Epithelial cell of prostate (primary cell): Measurements from ENCODE around the gene AKIRIN1.
"Not testable (repeated sequence)": the region's sequence is repeated elsewhere in the genome, so short reads cannot be mapped to it uniquely, and the experiment has no call there.

ENCODE experiments used
- DNase-seq: peaks from one replicate; pipeline ENCODE4 v3.0.0-alpha.2; 2011; ENCODE audit warnings: low read depth, low spot score
- H3K27ac ChIP-seq: fragments of 450-650 bp; 2 replicates; pipeline ENCODE4 v1.5.1; 2017; ENCODE audit warnings: mild to moderate bottlenecking

Gene AKIRIN1

DNA sequence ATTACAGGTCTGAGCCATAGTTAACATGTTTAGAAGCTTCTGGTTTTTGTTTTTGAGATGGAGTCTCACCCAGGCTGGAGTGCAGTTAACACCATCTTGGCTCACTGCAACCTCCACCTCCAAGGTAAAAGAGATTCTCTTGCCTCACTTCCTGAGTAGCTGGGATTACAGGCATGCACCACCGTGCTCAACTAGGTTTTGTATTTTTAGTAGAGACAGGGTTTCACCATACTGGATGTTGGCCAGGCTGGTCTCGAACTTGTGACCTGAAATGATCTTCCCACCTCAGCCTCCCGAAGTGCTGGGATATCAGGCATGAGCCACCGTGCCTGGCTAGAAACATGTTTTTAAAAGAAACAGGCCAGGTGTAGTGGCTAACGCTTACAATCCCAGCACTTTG is 45.6 kb downstream of the AKIRIN1 start:
- H3K27ac ChIP-seq: no peak overlapping the region
- no peak for DNase-seq

DNA sequence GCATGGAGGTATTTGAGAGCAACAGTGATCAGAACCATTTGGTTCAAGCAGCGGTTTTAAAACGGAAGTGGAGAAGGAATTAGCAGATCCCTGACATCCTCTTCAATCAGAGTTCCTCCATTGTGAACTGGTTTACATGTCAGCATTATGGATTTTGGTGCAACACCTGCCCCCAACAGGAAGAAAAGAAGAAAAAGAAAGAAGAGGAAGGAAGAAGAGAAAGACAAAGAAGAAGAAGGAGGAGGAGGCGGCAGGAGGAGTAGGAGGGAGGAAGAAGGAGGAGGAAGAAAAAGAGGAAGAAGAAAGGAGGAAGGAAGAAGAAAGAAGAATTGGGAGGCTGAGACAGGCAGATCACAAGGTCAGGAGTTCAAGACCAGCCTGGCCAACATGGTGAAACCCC is 52.4 kb downstream of the AKIRIN1 start:
- no peak overlapping the region for H3K27ac ChIP-seq
- DNase-seq: no peak

DNA sequence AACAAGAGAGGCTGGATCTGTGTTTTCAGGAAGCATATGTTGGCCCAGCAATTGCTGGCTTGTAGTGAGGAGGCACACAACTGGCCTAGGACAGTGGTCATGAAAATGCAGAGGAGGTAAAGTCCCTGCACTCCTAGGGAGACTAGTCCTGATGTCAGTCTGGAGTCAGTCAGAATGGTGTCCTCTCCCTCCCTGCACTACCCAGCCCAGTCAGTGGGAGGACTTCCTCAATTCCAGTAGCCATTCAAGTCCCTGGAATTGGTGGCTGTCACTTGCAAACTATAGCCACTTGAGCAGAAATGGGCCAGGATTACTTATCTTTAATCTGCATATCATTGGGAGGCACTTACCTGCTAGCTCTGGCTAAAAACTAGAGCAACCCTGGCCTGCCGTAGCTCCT is 53.7 kb downstream of the AKIRIN1 start:
- no peak overlapping the region for H3K27ac ChIP-seq
- no peak for DNase-seq

DNA sequence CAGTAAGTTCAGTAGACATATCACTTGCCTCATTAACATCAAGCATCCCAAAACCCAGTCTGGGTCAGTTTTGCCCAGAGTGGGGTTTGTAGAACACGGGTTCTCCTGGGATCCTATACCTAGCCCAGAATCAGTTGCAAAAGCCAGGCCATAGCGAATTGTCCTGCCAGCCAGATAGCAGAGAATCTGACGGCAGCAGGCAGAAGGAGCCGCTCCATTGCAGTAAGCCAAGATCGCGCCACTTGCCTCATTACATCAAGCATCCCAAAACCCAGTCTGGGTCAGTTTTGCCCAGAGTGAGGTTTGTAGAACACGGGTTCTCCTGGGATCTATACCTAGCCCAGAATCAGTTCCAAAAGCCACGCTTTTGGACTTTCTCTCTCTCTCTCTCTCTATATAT is 54.2 kb downstream of the AKIRIN1 start:
- DNase-seq: no peak
- no peak overlapping the region for H3K27ac ChIP-seq

DNA sequence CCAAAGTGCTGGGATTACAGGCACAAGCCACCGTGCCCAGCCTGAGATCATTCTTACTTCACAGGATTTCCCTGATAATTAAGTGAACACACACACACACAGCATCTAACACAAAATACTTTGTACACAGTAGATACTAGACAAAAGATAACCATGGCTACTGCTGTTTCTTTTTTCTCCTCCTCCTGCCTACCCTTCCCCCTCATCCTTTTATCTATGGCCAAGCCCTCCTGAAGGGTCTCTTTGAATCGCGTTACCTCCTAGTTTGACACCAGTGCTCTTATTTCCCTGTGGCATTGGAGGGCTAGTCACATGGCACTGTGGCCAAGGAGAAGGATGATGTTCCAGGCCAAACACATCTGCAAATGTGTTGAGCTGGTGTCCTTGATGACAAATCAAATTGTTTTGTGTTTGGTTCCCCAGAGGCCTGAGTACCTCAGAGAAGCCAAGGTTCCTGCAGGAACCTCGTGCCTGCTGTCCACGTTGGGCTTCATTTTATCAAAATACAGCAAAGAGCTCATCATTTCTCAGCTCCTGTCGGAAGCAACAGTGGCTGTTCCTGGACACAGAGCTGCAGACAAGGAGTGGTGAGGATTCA is 55.6 kb downstream of the AKIRIN1 start:
- H3K27ac ChIP-seq: no peak overlapping the region
- no peak for DNase-seq

DNA sequence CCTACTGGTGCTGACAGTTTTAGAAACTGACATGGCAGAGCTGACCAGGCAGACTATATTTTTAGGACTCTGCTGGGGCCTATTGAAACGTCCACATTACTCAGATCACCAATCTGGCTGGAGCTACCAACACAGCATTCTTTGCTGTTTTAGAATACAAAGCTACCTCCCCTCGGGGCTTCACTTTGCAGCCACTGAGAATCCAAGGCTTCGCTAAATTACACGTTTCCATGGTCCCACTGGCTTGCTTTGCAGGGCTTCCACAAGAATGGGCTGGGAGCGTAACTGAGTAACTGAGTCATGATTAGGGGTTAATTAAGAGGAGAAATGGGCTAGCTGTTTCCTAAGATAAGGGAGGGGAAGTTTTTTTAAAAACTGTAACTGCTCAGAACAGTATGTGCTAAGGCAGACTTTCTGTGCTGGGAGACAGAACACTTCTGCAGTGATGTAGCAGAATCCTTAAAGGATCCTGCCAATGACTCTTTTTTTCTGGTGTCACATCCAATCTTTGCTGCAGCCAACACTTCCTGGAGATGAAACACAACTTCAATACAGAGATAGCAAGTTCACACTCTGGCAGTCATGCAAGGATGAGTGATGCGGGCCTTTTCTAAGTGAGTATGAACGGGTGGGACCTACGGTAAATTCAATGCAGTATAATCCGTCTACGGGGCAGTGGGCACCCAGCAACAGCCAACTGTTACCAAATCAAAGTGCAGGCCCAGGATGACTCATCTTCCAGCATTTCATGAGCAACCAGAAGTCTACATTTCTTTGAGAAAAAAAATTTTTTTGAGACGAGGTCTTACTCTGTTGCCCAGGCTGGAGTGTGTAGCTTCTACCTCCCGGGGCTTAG is 56.5 kb downstream of the AKIRIN1 start:
- peak; percentile 2 for DNase-seq
- H3K27ac ChIP-seq: no peak overlapping the region

DNA sequence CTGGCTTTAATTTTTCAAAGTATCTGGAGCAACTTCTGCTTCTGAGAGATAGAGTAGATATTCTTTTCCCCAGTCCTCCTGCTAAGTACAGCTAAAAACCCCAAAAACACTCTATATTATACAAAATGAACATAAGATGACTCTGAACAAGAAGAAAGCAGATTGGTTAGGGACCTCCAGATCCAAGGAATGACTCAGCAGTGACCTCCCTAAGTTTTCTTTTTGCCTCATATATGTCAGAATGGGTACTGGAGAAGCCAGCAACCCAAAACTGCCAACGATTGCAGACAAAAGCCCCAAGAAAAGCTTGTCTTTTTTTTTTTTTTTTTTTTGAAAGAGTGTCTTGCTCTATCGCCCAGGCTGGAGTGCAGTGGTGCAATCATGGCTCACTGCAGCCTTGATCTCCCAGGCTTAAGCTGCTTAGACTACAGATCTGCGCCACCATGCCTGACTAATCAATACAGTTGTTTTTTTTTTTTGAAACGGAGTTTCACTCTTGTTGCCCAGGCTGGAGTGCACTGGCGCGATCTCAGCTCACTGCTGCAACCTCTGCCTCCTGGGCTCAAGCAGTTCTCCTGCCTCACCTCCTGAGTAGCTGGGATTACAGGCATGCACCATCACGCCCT is 57.8 kb downstream of the AKIRIN1 start:
- no peak for DNase-seq
- no peak overlapping the region for H3K27ac ChIP-seq

DNA sequence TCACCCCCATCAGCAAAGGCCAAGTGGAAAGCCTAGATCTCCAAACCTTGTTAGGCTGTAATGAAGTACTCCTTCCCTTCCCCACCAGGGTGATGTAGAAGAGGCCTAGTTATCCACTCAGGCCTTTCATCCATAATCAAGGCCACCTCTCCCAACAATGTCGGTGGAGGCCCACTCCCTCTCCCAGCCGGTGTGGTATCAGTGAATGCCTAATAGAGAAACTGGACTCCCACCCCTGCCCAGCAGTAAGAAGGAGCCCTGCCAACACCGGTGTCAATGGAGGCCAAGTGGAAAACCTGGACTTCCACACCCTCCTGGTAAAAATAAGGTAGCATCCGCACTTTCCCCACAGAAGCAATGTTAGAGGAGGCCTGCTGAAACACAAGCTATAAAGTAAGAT is 58.9 kb downstream of the AKIRIN1 start:
- H3K27ac ChIP-seq: no peak overlapping the region
- DNase-seq: no peak

DNA sequence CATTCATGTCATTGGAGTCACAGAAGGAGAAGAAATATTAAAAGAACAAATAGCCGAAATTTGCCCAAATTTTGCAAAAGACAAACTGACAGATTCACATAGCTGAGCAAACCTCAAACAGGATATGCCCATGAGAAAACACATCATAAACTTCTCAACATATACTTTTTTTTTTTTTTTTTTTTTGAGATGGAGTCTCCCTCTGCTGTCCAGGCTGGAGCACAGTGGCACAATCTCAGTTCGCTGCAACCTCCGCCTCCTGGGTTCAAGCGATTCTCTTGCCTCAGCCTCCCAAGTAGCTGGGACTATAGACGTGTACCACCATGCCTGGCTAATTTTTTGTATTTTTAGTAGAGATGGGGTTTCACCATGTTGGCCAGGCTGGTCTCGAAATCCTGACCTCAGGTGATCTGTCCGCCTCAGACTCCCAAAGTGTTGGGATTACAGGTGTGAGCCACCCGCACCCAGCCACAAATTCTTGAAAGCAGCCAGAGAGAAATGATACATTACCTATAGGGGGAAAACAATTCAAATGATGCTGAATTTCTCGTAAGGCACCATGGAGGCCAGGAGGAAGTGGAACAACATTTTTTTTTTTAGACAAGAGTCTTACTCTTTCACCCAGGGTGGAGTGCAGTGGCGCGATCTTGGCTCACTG is 60.2 kb downstream of the AKIRIN1 start:
- not testable (repeated sequence) for DNase-seq, H3K27ac ChIP-seq

DNA sequence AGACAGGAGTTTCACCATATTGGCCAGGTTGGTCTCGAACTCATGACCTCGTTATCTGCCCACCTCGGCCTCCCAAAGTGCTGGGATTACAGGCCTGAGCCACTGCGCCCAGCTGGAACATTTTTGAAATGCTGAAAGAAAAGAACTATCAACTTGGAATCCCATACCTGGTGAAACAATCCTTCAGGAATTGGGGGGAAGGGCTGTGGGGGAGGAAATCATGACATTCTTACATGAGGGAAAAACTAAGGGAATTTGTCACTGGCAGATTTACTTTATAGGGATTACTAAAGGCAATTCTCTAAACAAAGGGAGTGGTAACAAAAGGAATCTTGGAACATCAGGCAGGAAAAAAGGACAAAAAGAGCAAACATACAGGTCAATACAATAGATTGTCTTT is 60.9 kb downstream of the AKIRIN1 start:
- H3K27ac ChIP-seq: no peak overlapping the region
- no peak for DNase-seq

DNA sequence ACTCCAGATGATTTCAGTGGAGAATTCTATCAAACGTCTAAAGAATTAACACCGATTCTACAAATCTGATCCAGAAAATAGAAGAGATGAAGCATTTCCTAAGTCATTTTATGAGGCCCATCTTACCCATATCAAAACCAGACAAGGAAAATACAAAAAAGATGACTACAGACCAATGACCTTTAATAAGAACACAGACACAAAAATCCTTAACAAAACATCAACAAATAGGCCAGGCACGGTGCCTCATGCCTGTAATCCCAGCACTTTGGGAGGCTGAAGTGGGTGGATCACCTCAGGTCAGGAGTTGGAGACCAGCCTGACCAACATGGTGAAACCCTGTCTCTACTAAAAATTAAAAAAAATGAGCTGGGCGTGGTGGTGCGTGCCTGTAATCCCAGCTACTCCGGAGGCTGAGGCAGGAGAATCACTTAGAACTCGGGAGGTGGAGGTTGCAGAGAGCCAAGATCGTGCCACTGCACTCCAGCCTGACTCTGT is 64.2 kb downstream of the AKIRIN1 start:
- DNase-seq, H3K27ac ChIP-seq: not testable (repeated sequence)
